ENCODE measurements around the gene PLXNA2. TPM values are rescaled to one million over a fixed set of nuclear protein-coding genes. Genes with fewer than 3 reads are reported as not detected.

Gene PLXNA2
- total and polyA plus RNA-seq, 3 donors from 2014 or later = 4.1 to 5.5 (median 4.7) TPM

DNA sequence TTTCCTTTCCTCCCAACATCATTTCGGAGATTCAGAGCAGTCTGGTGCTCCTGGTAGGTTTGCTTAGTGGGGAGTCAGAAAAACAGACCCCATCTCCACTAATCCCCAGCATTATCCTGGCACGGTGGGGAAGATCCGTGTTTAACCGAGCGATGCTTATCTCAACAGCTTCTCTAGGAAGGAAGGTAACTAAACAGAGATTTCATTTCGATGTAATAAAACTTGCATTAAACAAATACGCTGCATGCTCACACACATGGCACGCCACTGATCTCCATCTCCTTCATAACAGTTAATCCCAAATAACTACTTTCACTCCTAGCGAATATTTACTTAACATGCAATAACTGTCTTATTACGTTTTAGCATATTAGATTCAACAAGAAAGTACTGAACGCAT is 188.6 kb downstream of the PLXNA2 start:
- Histone ChIP-seq H3K9me3 (no peaks in the 10 kb centered on the region), H3K4me1 (peaks cover 14% of the 10 kb centered on the region), H3K4me3 (no peak overlapping the region), H3K27ac (no peak overlapping the region), H3K36me3 (ENCODE audit: low read depth, missing control alignments) (no peaks in the 10 kb centered on the region), H3K27me3 (no peaks in the 10 kb centered on the region)
- TF ChIP-seq POLR2A (IDR thresholded peaks at IDR 0.05) (no peak), CTCF (IDR thresholded peaks at IDR 0.05) (no peak)
- intact Hi-C loops (cut with DNase I; ENCODE audit: low total_unique reads) = no loop called here
- WGBS, 2 donors = 93 to 96% methylated on average over 11 of the region's 11 CpGs
- DNase-seq = no peak

GRCh38 chr1:208054911-208055379 is 189.2 kb downstream of the PLXNA2 start:
- peaks cover 14% of the 10 kb centered on the region for H3K4me1 ChIP-seq
- H3K36me3 ChIP-seq (ENCODE audit: low read depth, missing control alignments) = no peaks in the 10 kb centered on the region
- TF ChIP-seq CTCF (IDR thresholded peaks at IDR 0.05) (no peak), POLR2A (IDR thresholded peaks at IDR 0.05) (no peak)
- no peak overlapping the region for H3K4me3 ChIP-seq
- intact Hi-C loops (cut with DNase I; ENCODE audit: low total_unique reads) = no loop called here
- WGBS, 2 donors = 80 to 86% methylated on average over 10 to 13 of the region's 13 CpGs
- no peaks in the 10 kb centered on the region for H3K9me3 ChIP-seq
- no peaks in the 10 kb centered on the region for H3K27me3 ChIP-seq
- H3K27ac ChIP-seq = no peak overlapping the region
- DNase-seq = no peak

DNA sequence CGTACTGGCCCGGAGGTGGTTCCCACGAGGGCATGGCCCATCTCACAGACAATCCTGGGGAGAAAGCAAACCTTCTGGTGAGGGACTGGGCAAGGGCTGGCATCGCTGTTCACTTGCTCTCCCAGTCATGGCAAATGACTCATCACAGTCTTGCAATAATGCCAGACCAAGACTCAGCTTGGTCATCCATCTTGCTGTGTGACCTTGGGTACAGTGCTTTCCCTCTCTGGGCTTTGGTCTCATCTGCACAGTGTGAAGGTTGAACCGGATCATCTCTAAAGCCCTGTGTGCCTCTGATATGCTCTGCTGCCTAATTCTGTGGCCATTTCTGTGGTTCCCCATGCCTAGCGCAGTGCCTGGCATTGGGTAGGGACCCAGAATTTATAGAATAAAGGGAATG is 189.7 kb downstream of the PLXNA2 start:
- WGBS, 2 donors = 96 to 100% methylated on average over 3 to 6 of the region's 6 CpGs
- Histone ChIP-seq H3K27ac (no peak overlapping the region), H3K27me3 (no peaks in the 10 kb centered on the region), H3K4me3 (no peak overlapping the region), H3K36me3 (ENCODE audit: low read depth, missing control alignments) (no peaks in the 10 kb centered on the region), H3K4me1 (peaks cover 14% of the 10 kb centered on the region), H3K9me3 (no peaks in the 10 kb centered on the region)
- DNase-seq = no peak
- intact Hi-C loops (cut with DNase I; ENCODE audit: low total_unique reads) = no loop called here
- TF ChIP-seq POLR2A (IDR thresholded peaks at IDR 0.05) (no peak), CTCF (IDR thresholded peaks at IDR 0.05) (no peak)

GRCh38 chr1:208053661-208054060 is 190.5 kb downstream of the PLXNA2 start:
- no peak overlapping the region for H3K27ac ChIP-seq
- DNase-seq = no peak
- intact Hi-C loops (cut with DNase I; ENCODE audit: low total_unique reads) = no loop called here
- peaks cover 8% of the 10 kb centered on the region for H3K4me1 ChIP-seq
- 90 to 92% methylated on average over 7 of the region's 7 CpGs for WGBS, 2 donors
- no peaks in the 10 kb centered on the region for H3K9me3 ChIP-seq
- H3K27me3 ChIP-seq = no peaks in the 10 kb centered on the region
- H3K4me3 ChIP-seq = no peak overlapping the region
- TF ChIP-seq CTCF (IDR thresholded peaks at IDR 0.05) (no peak), POLR2A (IDR thresholded peaks at IDR 0.05) (no peak)
- H3K36me3 ChIP-seq (ENCODE audit: low read depth, missing control alignments) = no peaks in the 10 kb centered on the region

- intact Hi-C loops (cut with DNase I; ENCODE audit: low total_unique reads) = no loop called here
- H3K9me3 ChIP-seq = no peaks in the 10 kb centered on the region
- H3K4me3 ChIP-seq = no peak overlapping the region
- H3K27me3 ChIP-seq = no peaks in the 10 kb centered on the region
- DNase-seq = no peak
- H3K4me1 ChIP-seq = peaks cover 6% of the 10 kb centered on the region
- no peak for TF ChIP-seq POLR2A (IDR thresholded peaks at IDR 0.05)
- no peak for TF ChIP-seq CTCF (IDR thresholded peaks at IDR 0.05)
- 95 to 96% methylated on average over 3 of the region's 3 CpGs for WGBS, 2 donors
- no peak overlapping the region for H3K27ac ChIP-seq
- no peaks in the 10 kb centered on the region for H3K36me3 ChIP-seq (ENCODE audit: low read depth, missing control alignments)
These were observed 191.2 kb downstream of the PLXNA2 start for GRCh38 chr1:208052926-208053407.
